Caco-2 (cell line): ENCODE measurements around the gene PGLYRP4. TPM values are rescaled to one million over a fixed set of nuclear protein-coding genes. Genes with fewer than 3 reads are reported as not detected.

Experiments
- BruUV-seq: library from RNA; stranded (reverse); fragments of 400-500 nt; replicated peaks from 2 replicates; lab custom pipeline; 2021; lab: Mats Ljungman, UMichigan
- CTCF ChIA-PET: fragments of 300-600 bp; sonication (Branson Sonifier 250); formaldehyde crosslinking; loops from one replicate; lab custom pipeline; 2022; ENCODE audit warnings: antibody characterized with exemption; lab: Charles Lee
- POLR2A ChIA-PET: fragments of 300-600 bp; sonication (Branson Sonifier 250); formaldehyde crosslinking; loops from one replicate; lab custom pipeline; 2022; ENCODE audit warnings: antibody characterized with exemption; lab: Charles Lee
- DNase-seq, 2 experiments: peaks; one replicate each; pipeline versions ENCODE4 v3.0.0 to v3.0.0-alpha.2; 2020 to 2022
- H3K27me3 ChIP-seq: replicated peaks from 2 replicates; pipeline ENCODE4 v1.6.0; 2011; ENCODE audit warnings: low read length; ENCODE audit not compliant: control insufficient read depth, insufficient read depth
- H3K36me3 ChIP-seq: 2 replicates; pipeline ENCODE4 v1.5.1; 2011; ENCODE audit warnings: low read length; ENCODE audit not compliant: control insufficient read depth, insufficient read depth
- H3K4me1 ChIP-seq: fragments of 250-450 bp; sonication (Bioruptor Pico); 2 replicates; pipeline ENCODE4 v1.5.1; 2020; ENCODE audit warnings: mild to moderate bottlenecking
- H3K4me3 ChIP-seq: 2 replicates; pipeline ENCODE4 v1.5.1; 2011; ENCODE audit warnings: low read depth, mild to moderate bottlenecking, control low read depth, low read length
- H3K9me3 ChIP-seq: fragments of 250-450 bp; sonication (Bioruptor Pico); 2 replicates; pipeline ENCODE4 v1.5.1; 2020; ENCODE audit warnings: mild to moderate bottlenecking, moderate library complexity
- H3K27ac Mint-ChIP-seq: one replicate; pipeline ENCODE4 v1.8.0; 2022; ENCODE audit warnings: mixed read lengths; ENCODE audit not compliant: unreplicated experiment
- H3K27me3 Mint-ChIP-seq: one replicate; pipeline ENCODE4 v1.8.0; 2022; ENCODE audit warnings: mixed read lengths; ENCODE audit not compliant: insufficient read depth, unreplicated experiment
- H3K36me3 Mint-ChIP-seq: one replicate; pipeline ENCODE4 v1.8.0; 2022; ENCODE audit warnings: mild to moderate bottlenecking, mixed read lengths; ENCODE audit not compliant: insufficient read depth, unreplicated experiment
- H3K4me1 Mint-ChIP-seq: one replicate; pipeline ENCODE4 v1.8.0; 2022; ENCODE audit warnings: low read depth, mixed read lengths; ENCODE audit not compliant: unreplicated experiment
- H3K4me3 Mint-ChIP-seq: one replicate; pipeline ENCODE4 v1.8.0; 2022; ENCODE audit warnings: mild to moderate bottlenecking, moderate library complexity, mixed read lengths; ENCODE audit not compliant: unreplicated experiment
- H3K9me3 Mint-ChIP-seq: one replicate; pipeline ENCODE4 v1.8.0; 2022; ENCODE audit warnings: mixed read lengths; ENCODE audit not compliant: unreplicated experiment
- CTCF ChIP-seq, 2 experiments: fragments of 200-600 bp in 1 of 2; IDR thresholded peaks; 1 replicate in 1 of 2; 2 replicates in 1 of 2; pipeline versions ENCODE4 v1.5.1 to v1.8.0; 2011 to 2022; ENCODE audit warnings: antibody characterized with exemption in 1 of 2, control low read depth in 1 of 2, inconsistent platforms in 1 of 2, low read depth in 1 of 2, low read length in 1 of 2, mild to moderate bottlenecking in 1 of 2, moderate library complexity in 1 of 2; ENCODE audit not compliant: insufficient read depth in 1 of 2, severe bottlenecking in 1 of 2, unreplicated experiment in 1 of 2
- intact Hi-C: fragments of 100-400 bp; cut with micrococcal nuclease; formaldehyde crosslinking; loops from one replicate; pipeline ENCODE4 v1.10.0; 2022; ENCODE audit not compliant: unreplicated experiment
- total RNA-seq: library from RNA; stranded (reverse); gene quantifications from 2 replicates; pipeline ENCODE4 v1.2.3, GENCODE V29; 2022

PGLYRP4 gene
- total RNA-seq, 1 experiment from 2014 or later: not detected

DNA sequence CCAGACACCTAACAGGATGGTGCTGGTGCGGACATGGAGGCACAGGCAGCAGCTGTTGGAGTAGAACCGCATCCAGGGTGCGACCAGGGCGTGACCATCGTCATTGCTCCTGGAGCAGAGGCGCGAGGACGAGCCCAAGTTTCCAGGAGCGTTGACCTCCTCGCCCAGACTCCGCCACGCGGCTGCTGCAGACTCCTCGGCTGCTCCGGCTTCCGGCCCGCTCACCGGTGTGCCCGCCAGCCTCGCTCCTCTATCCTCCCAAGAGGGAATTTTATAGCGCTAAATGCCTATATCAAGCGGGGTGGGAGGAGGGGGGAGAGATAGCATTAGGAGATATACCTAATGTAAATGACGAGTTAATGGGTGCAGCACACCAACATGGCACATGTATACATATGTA lies 32.1 kb upstream of the PGLYRP4 start:
- CTCF ChIA-PET: no interaction called here
- Histone ChIP-seq H3K4me3 (no peak overlapping the region), H3K9me3 (peaks cover 10% of the 10 kb centered on the region; the same call in 1 of the 2 replicates), H3K27me3 (no peaks in the 10 kb centered on the region), H3K4me1 (no peaks in the 10 kb centered on the region), H3K36me3 (no peaks in the 10 kb centered on the region)
- no TSS peak for BruUV-seq
- peaks cover 21% of the 10 kb centered on the region for H3K9me3 Mint-ChIP-seq
- H3K4me3 Mint-ChIP-seq: no peak overlapping the region
- TF ChIP-seq CTCF (IDR thresholded peaks at IDR 0.05; ENCODE audit: insufficient read depth in 1 of 2, low read depth in 1 of 2, low read length in 1 of 2, severe bottlenecking in 1 of 2, unreplicated experiment in 1 of 2): no peak
- no peaks in the 10 kb centered on the region for H3K36me3 Mint-ChIP-seq
- no peak for DNase-seq
- H3K27ac Mint-ChIP-seq: no peak overlapping the region
- POLR2A ChIA-PET: no interaction called here
- H3K4me1 Mint-ChIP-seq: no peaks in the 10 kb centered on the region
- intact Hi-C loops: no loop called here
- H3K27me3 Mint-ChIP-seq: peaks cover 17% of the 10 kb centered on the region

- no peak for TF ChIP-seq CTCF (IDR thresholded peaks at IDR 0.05; ENCODE audit: insufficient read depth in 1 of 2, low read depth in 1 of 2, low read length in 1 of 2, severe bottlenecking in 1 of 2, unreplicated experiment in 1 of 2)
- BruUV-seq: no TSS peak
- Mint-ChIP-seq H3K27me3 (peaks cover 17% of the 10 kb centered on the region), H3K4me3 (no peak overlapping the region), H3K27ac (no peak overlapping the region), H3K4me1 (no peaks in the 10 kb centered on the region), H3K9me3 (peaks cover 21% of the 10 kb centered on the region), H3K36me3 (no peaks in the 10 kb centered on the region)
- ChIA-PET POLR2A (no interaction called here), CTCF (no interaction called here)
- Histone ChIP-seq H3K4me3 (no peak overlapping the region), H3K36me3 (no peaks in the 10 kb centered on the region), H3K27me3 (no peaks in the 10 kb centered on the region), H3K9me3 (peaks cover 10% of the 10 kb centered on the region; the same call in 1 of the 2 replicates), H3K4me1 (no peaks in the 10 kb centered on the region)
- intact Hi-C loops: no loop called here
- no peak for DNase-seq
These were observed 30.9 kb upstream of the PGLYRP4 start for GRCh38 chr1:153379591-153379990.

GRCh38 chr1:153375511-153375910 lies 26.9 kb upstream of the PGLYRP4 start, which contains the start of gene S100A12:
Gene S100A12 (minus strand): TSS chr1:153375621. CDS start chr1:153374592, 1,029 bp downstream.
- intact Hi-C loops: no loop called here
- no peak for DNase-seq
- ChIA-PET POLR2A (no interaction called here), CTCF (interaction anchor here (1.0 kb wide), 1 partner anchor 20 kb away, joined by 3 read pairs; no protein-coding TSS in a partner anchor)
- H3K4me3 ChIP-seq: no peak within 1 kb of the TSS
- Mint-ChIP-seq H3K4me3 (no peak within 1 kb of the TSS), H3K4me1 (no peaks in the 10 kb centered on the region), H3K9me3 (no peaks in the 10 kb centered on the region), H3K27ac (no peak within 1 kb of the TSS), H3K27me3 (peaks cover 7% of the 10 kb centered on the region), H3K36me3 (no peaks in the 10 kb centered on the region)
- H3K9me3 ChIP-seq: no peaks in the 10 kb centered on the region
- no peaks in the 10 kb centered on the region for H3K4me1 ChIP-seq
- H3K36me3 ChIP-seq: no peaks in the 10 kb centered on the region
- no peaks in the 10 kb centered on the region for H3K27me3 ChIP-seq
- no peak for TF ChIP-seq CTCF (IDR thresholded peaks at IDR 0.05; ENCODE audit: insufficient read depth in 1 of 2, low read depth in 1 of 2, low read length in 1 of 2, severe bottlenecking in 1 of 2, unreplicated experiment in 1 of 2)
- no TSS peak for BruUV-seq
